Endothelial cell of umbilical vein (primary cell): ENCODE measurements around the gene CEP89. TPM values are rescaled to one million over a fixed set of nuclear protein-coding genes. Genes with fewer than 3 reads are reported as not detected.

ENCODE experiments used
- BruUV-seq: library from RNA; stranded (reverse); fragments of 400-500 nt; replicated peaks from 2 replicates; lab custom pipeline; 2021; lab: Mats Ljungman, UMichigan
- CTCF ChIA-PET: fragments of 300-600, 350-600 bp; sonication (Branson Sonifier 250); formaldehyde crosslinking; loops from one replicate; lab custom pipeline; 2021; ENCODE audit warnings: antibody characterized with exemption, inconsistent platforms; lab: Charles Lee
- POLR2A ChIA-PET: fragments of 300-600, 350-600 bp; sonication (Branson Sonifier 250); formaldehyde crosslinking; loops from one replicate; lab custom pipeline; 2021; ENCODE audit warnings: antibody characterized with exemption, inconsistent platforms; lab: Charles Lee
- DNase-seq: peaks from one replicate; pipeline ENCODE4 v3.0.0-alpha.2; 2011; ENCODE audit warnings: low read depth, low spot score
- FAIRE-seq: peaks from 2 replicates; lab custom pipeline; 2011; peaks lifted over from hg19 to GRCh38; lab: Jason Lieb, UNC
- H2AFZ ChIP-seq: 2 replicates; pipeline ENCODE4 v1.6.0; 2012; ENCODE audit warnings: low read depth, low read length, control low read depth, inconsistent platforms
- H3K27ac ChIP-seq: 2 replicates; pipeline ENCODE4 v1.5.1; 2011; ENCODE audit warnings: low read depth, mild to moderate bottlenecking, control low read depth, low read length, moderate library complexity; ENCODE audit not compliant: insufficient read depth
- H3K27me3 ChIP-seq, 2 experiments: 2 replicates each; pipeline versions ENCODE4 v1.6.0 to v1.6.1; 2011; ENCODE audit warnings: low read length in 2 of 2, mixed read lengths in 1 of 2; ENCODE audit not compliant: control insufficient read depth in 2 of 2, insufficient read depth in 2 of 2
- H3K36me3 ChIP-seq, 2 experiments: 2 replicates in 1 of 2; 3 replicates in 1 of 2; pipeline ENCODE4 v1.5.1; 2011; ENCODE audit warnings: low read length in 2 of 2, mild to moderate bottlenecking in 1 of 2, moderate library complexity in 1 of 2; ENCODE audit not compliant: control insufficient read depth in 2 of 2, insufficient read depth in 2 of 2; ENCODE audit errors: extremely low read depth in 1 of 2
- H3K4me1 ChIP-seq: 3 replicates; pipeline ENCODE4 v1.5.1; 2011; ENCODE audit warnings: mild to moderate bottlenecking, low read length; ENCODE audit not compliant: control insufficient read depth, insufficient read depth; ENCODE audit errors: extremely low read depth
- H3K4me2 ChIP-seq: 2 replicates; pipeline ENCODE4 v1.6.1; 2011; ENCODE audit warnings: low read length, control low read depth, mixed read lengths; ENCODE audit not compliant: insufficient read depth
- H3K4me3 ChIP-seq, 3 experiments: fragments of 200-600 bp in 1 of 3; sonication (generic), shearing (Covaris generic) in 1 of 3; replicated peaks in 1 of 3; 2 replicates each; pipeline ENCODE4 v1.5.1; 2011 to 2016; ENCODE audit warnings: control low read depth in 3 of 3, low read length in 3 of 3, mild to moderate bottlenecking in 2 of 3, inconsistent platforms in 1 of 3, low read depth in 1 of 3, moderate library complexity in 1 of 3; ENCODE audit not compliant: insufficient read depth in 1 of 3
- H3K79me2 ChIP-seq: 2 replicates; pipeline ENCODE4 v1.6.0; 2012; ENCODE audit warnings: low read length, inconsistent platforms; ENCODE audit not compliant: control insufficient read depth, insufficient read depth
- H3K9ac ChIP-seq: replicated peaks from 2 replicates; pipeline ENCODE3; 2011; ENCODE audit warnings: low read length, control low read depth; ENCODE audit not compliant: insufficient read depth; ENCODE audit errors: extremely low read depth
- H3K9me1 ChIP-seq: replicated peaks from 3 replicates; pipeline ENCODE4 v1.6.0; 2011; ENCODE audit warnings: mild to moderate bottlenecking, low read length; ENCODE audit not compliant: control insufficient read depth, insufficient read depth; ENCODE audit errors: extremely low read depth
- H3K9me3 ChIP-seq: replicated peaks from 2 replicates; pipeline ENCODE4 v1.5.1; 2012; ENCODE audit warnings: low read length, inconsistent platforms; ENCODE audit not compliant: control insufficient read depth, insufficient read depth
- H4K20me1 ChIP-seq: replicated peaks from 2 replicates; pipeline ENCODE3; 2011; ENCODE audit warnings: mild to moderate bottlenecking, low read length; ENCODE audit not compliant: control insufficient read depth, insufficient read depth; ENCODE audit errors: extremely low read depth
- EZH2 ChIP-seq: IDR thresholded peaks from 2 replicates; pipeline ENCODE4 v1.6.1; 2012; ENCODE audit warnings: borderline replicate concordance, low read depth, mild to moderate bottlenecking, moderate library complexity, low read length, inconsistent platforms; ENCODE audit not compliant: severe bottlenecking
- FOS ChIP-seq: IDR thresholded peaks from 2 replicates; pipeline ENCODE4 v1.6.1; 2011; ENCODE audit warnings: mild to moderate bottlenecking, low read length, moderate library complexity, borderline replicate concordance; ENCODE audit not compliant: insufficient read depth
- GATA2 ChIP-seq: IDR thresholded peaks from 2 replicates; pipeline ENCODE4 v1.7.0; 2011; ENCODE audit warnings: low read depth, mild to moderate bottlenecking, moderate library complexity, mixed read lengths, low read length; ENCODE audit not compliant: insufficient read length, insufficient read depth
- JUN ChIP-seq: IDR thresholded peaks from 2 replicates; pipeline ENCODE4 v1.6.1; 2011; ENCODE audit warnings: borderline replicate concordance, low read depth; ENCODE audit not compliant: insufficient read length, insufficient read depth
- MAX ChIP-seq: IDR thresholded peaks from 2 replicates; pipeline ENCODE4 v1.6.1; 2011; ENCODE audit not compliant: insufficient read depth, insufficient read length
- MYC ChIP-seq: IDR thresholded peaks from one replicate; pipeline ENCODE4 v1.6.1; 2011; ENCODE audit warnings: mild to moderate bottlenecking, low read depth, low read length
- dilution Hi-C: fragments of 300-500 bp; cut with MboI; formaldehyde crosslinking; loops from one replicate; pipeline ENCODE4 v1.15.0; 2019; ENCODE audit warnings: low sequenced_read_pairs; ENCODE audit not compliant: extremely low pct_ligation_motif_present
- intact Hi-C: fragments of 100-400 bp; cut with micrococcal nuclease; formaldehyde crosslinking; loops from one replicate; pipeline ENCODE4 v1.10.0; 2022
- polyA plus RNA-seq, 4 experiments: library from polyadenylated mRNA; depleted of rRNA in 3 of 4; stranded (reverse) in 3 of 4; unstranded in 1 of 4; fragments of >200 nt; gene quantifications; 2 replicates each; pipeline versions ENCODE4 v1.2.1 to v1.2.3, GENCODE V29; 2011 to 2012; ENCODE audit warnings: missing spikeins in 1 of 4
- total RNA-seq: library from RNA; stranded (reverse); gene quantifications from 2 replicates; pipeline ENCODE4 v1.2.3, GENCODE V29; 2021

CEP89 gene
- total and polyA plus RNA-seq, 2 donors (not counting 3 experiments of a cell fraction or from before 2014, with no cell fraction given): 25.1 to 46.2 TPM

- Histone ChIP-seq H4K20me1 (no peaks in the 10 kb centered on the region), H3K36me3 (no peaks in the 10 kb centered on the region), H3K4me3 (no peak overlapping the region), H3K79me2 (no peaks in the 10 kb centered on the region), H3K9me1 (no peaks in the 10 kb centered on the region), H3K9me3 (no peaks in the 10 kb centered on the region), H3K4me1 (no peaks in the 10 kb centered on the region), H3K27me3 (no peaks in the 10 kb centered on the region), H3K27ac (no peak overlapping the region), H3K9ac (no peak overlapping the region), H3K4me2 (no peak overlapping the region), H2AFZ (no peak overlapping the region)
- no peak for TF ChIP-seq GATA2
- no peak for TF ChIP-seq FOS
- no peak for TF ChIP-seq EZH2
- no peak for TF ChIP-seq MYC
- TF ChIP-seq JUN: no peak
- dilution Hi-C loops: no loop called here
- DNase-seq (no peak), FAIRE-seq (no peak)
- no TSS peak for BruUV-seq
- ChIA-PET CTCF (no interaction called here), POLR2A (no interaction called here)
- intact Hi-C loops: no loop called here
Observed at GRCh38 chr19:32889137-32889934, 82.4 kb downstream of the CEP89 start.

- no peak for TF ChIP-seq MAX
- Histone ChIP-seq H2AFZ (no peak overlapping the region), H3K27me3 (no peaks in the 10 kb centered on the region), H3K4me3 (no peak overlapping the region), H3K4me2 (no peak overlapping the region), H4K20me1 (no peaks in the 10 kb centered on the region), H3K27ac (no peak overlapping the region), H3K36me3 (no peaks in the 10 kb centered on the region), H3K9me1 (no peaks in the 10 kb centered on the region), H3K4me1 (no peaks in the 10 kb centered on the region), H3K79me2 (no peaks in the 10 kb centered on the region), H3K9me3 (no peaks in the 10 kb centered on the region), H3K9ac (no peak overlapping the region)
- intact Hi-C loops: no loop called here
- dilution Hi-C loops: no loop called here
- DNase-seq (no peak), FAIRE-seq (no peak)
- BruUV-seq: no TSS peak
- ChIA-PET POLR2A (no interaction called here), CTCF (no interaction called here)
Observed at GRCh38 chr19:32887572-32888215, 84.1 kb downstream of the CEP89 start.
